HepG2 (cell line): ENCODE data around the gene C1RL. TPM values are rescaled to one million over a fixed set of nuclear protein-coding genes. Genes with fewer than 3 reads are reported as not detected.

Experiments used
- DZIP1 ChIP-seq: sonication (generic); formaldehyde crosslinking; IDR thresholded peaks from 2 replicates; pipeline ENCODE4 v1.5.0; 2020; ENCODE audit warnings: mild to moderate bottlenecking, missing genetic modification reagents
- EP300 ChIP-seq, 3 experiments: sonication (generic) in 1 of 3; formaldehyde crosslinking in 1 of 3; IDR thresholded peaks; 2 replicates each; pipeline versions ENCODE4 v1.5.1 to v1.6.1; 2011 to 2020; ENCODE audit warnings: low read depth in 2 of 3, low read length in 2 of 3, borderline replicate concordance in 1 of 3, improper control_type of control experiment in 1 of 3, mild to moderate bottlenecking in 1 of 3, missing genetic modification reagents in 1 of 3, moderate library complexity in 1 of 3
- GLI4 ChIP-seq: sonication (generic); formaldehyde crosslinking; IDR thresholded peaks from 2 replicates; pipeline ENCODE4 v1.5.1; 2020; ENCODE audit warnings: missing genetic modification reagents, mild to moderate bottlenecking, moderate library complexity, borderline replicate concordance
- KDM4B ChIP-seq: sonication (generic); formaldehyde crosslinking; IDR thresholded peaks from 2 replicates; pipeline ENCODE4 v1.4.0; 2020; ENCODE audit warnings: missing genetic modification reagents
- KLF9 ChIP-seq: IDR thresholded peaks from 2 replicates; pipeline ENCODE4 v1.6.1; 2016; ENCODE audit warnings: low read depth
- MBD4 ChIP-seq: IDR thresholded peaks from 2 replicates; pipeline ENCODE4 v1.6.1; 2012; ENCODE audit warnings: low read length, inconsistent platforms, borderline replicate concordance
- MTA1 ChIP-seq: sonication (generic); formaldehyde crosslinking; IDR thresholded peaks from 2 replicates; pipeline ENCODE4 v1.4.0; 2020; ENCODE audit warnings: missing genetic modification reagents, mild to moderate bottlenecking, borderline replicate concordance
- NBN ChIP-seq: fragments of 450-650 bp; conservative IDR thresholded peaks from 2 replicates; pipeline ENCODE4 v1.6.1; 2017
- PCBP1 ChIP-seq: fragments of 200-400 bp; formaldehyde crosslinking; IDR thresholded peaks from 2 replicates; pipeline ENCODE4 v1.6.1; 2017; ENCODE audit warnings: mild to moderate bottlenecking, low read depth, low read length, borderline replicate concordance
- RBM22 ChIP-seq: fragments of 200-400 bp; formaldehyde crosslinking; optimal IDR thresholded peaks from 2 replicates; pipeline ENCODE3; 2017; ENCODE audit warnings: mild to moderate bottlenecking, low read length, moderate library complexity
- SMYD3 ChIP-seq: sonication (generic); formaldehyde crosslinking; IDR thresholded peaks from 2 replicates; pipeline ENCODE4 v1.8.1; 2023; ENCODE audit warnings: mild to moderate bottlenecking, missing genetic modification reagents
- SOX5 ChIP-seq: IDR thresholded peaks from 2 replicates; pipeline ENCODE4 v1.6.1; 2016; ENCODE audit warnings: borderline replicate concordance
- ZBTB42 ChIP-seq: sonication (generic); formaldehyde crosslinking; IDR thresholded peaks from 2 replicates; pipeline ENCODE4 v1.5.0; 2020; ENCODE audit warnings: mild to moderate bottlenecking, missing genetic modification reagents
- ZFAT ChIP-seq: sonication (generic); formaldehyde crosslinking; conservative IDR thresholded peaks from 2 replicates; pipeline ENCODE4 v1.8.1; 2023; ENCODE audit warnings: missing genetic modification reagents, inconsistent platforms
- ZMYM3 ChIP-seq: sonication (generic); formaldehyde crosslinking; IDR thresholded peaks from 2 replicates; pipeline ENCODE4 v1.5.1; 2020; ENCODE audit warnings: mild to moderate bottlenecking, missing genetic modification reagents
- ZNF256 ChIP-seq: sonication (generic); formaldehyde crosslinking; conservative IDR thresholded peaks from 2 replicates; pipeline ENCODE4 v1.4.0; 2020; ENCODE audit warnings: missing genetic modification reagents
- ZNF280D ChIP-seq: sonication (generic); formaldehyde crosslinking; IDR thresholded peaks from 2 replicates; pipeline ENCODE4 v1.5.1; 2020; ENCODE audit warnings: mild to moderate bottlenecking, missing genetic modification reagents
- ZNF335 ChIP-seq: sonication (generic); formaldehyde crosslinking; IDR thresholded peaks from 2 replicates; pipeline ENCODE4 v1.4.0; 2020; ENCODE audit warnings: missing genetic modification reagents
- ZNF556 ChIP-seq: sonication (generic); formaldehyde crosslinking; IDR thresholded peaks from 2 replicates; pipeline ENCODE4 v1.4.0; 2020; ENCODE audit warnings: mild to moderate bottlenecking, missing genetic modification reagents, borderline replicate concordance
- ZNF589 ChIP-seq: sonication (generic); formaldehyde crosslinking; conservative IDR thresholded peaks from 2 replicates; pipeline ENCODE4 v1.8.0; 2022; ENCODE audit warnings: mild to moderate bottlenecking, moderate library complexity, missing genetic modification reagents
- ZNF770 ChIP-seq: sonication (generic); formaldehyde crosslinking; IDR thresholded peaks from 2 replicates; pipeline ENCODE4 v1.5.0; 2020; ENCODE audit warnings: mild to moderate bottlenecking, missing genetic modification reagents
- ZNF781 ChIP-seq: sonication (generic); formaldehyde crosslinking; IDR thresholded peaks from 2 replicates; pipeline ENCODE4 v1.5.1; 2020; ENCODE audit warnings: borderline replicate concordance, mild to moderate bottlenecking, missing genetic modification reagents; ENCODE audit errors: not compliant biosample characterization
- ZNF883 ChIP-seq: sonication (generic); formaldehyde crosslinking; IDR thresholded peaks from 2 replicates; pipeline ENCODE4 v1.5.1; 2020; ENCODE audit warnings: mild to moderate bottlenecking, missing genetic modification reagents; ENCODE audit errors: not compliant biosample characterization
- polyA plus RNA-seq, 8 experiments: library from polyadenylated mRNA; depleted of rRNA in 3 of 8; stranded (reverse) in 7 of 8; unstranded in 1 of 8; fragments of >200 nt; fragmentation: Illumina TruSeq in 4 of 8; extraction: Trizol in 4 of 8; gene quantifications; 2 replicates each; pipeline versions ENCODE4 v1.2.1 to v1.2.3, GENCODE V29; 2011 to 2016; ENCODE audit warnings: low read depth in 4 of 8, missing spikeins in 1 of 8, mixed read lengths in 1 of 8; ENCODE audit not compliant: insufficient read depth in 1 of 8
- total RNA-seq, 5 experiments: library from RNA; depleted of rRNA; stranded (reverse); fragments of >200 nt; fragmentation: Illumina TruSeq; extraction: Trizol; gene quantifications; 2 replicates each; pipeline ENCODE4 v1.2.3, GENCODE V29; 2016; ENCODE audit warnings: low read depth in 1 of 5

C1RL gene
- total and polyA plus RNA-seq, 2 of the 13 experiments (the other 11 are each of a cell fraction or from before 2014, with no cell fraction given) = 28.9 to 53.1 TPM

GRCh38 chr12:7059780-7060179 is 49.2 kb downstream of the C1RL start (continued):
- 0 out of 2 replicates have a peak, but pooled peaks have one; percentile 44 for TF ChIP-seq SOX5 (CRISPR knock-in tag)
- TF ChIP-seq KDM4B = no peak
- TF ChIP-seq ZNF280D (CRISPR knock-in tag) = no peak
- peak; percentile 45; the same call in 1 of the 2 replicates for TF ChIP-seq ZMYM3 (CRISPR knock-in tag)
- TF ChIP-seq ZNF556 (CRISPR knock-in tag) = no peak; the same call in 1 of the 2 replicates
- no peak for TF ChIP-seq ZNF335
- no peak for TF ChIP-seq MTA1 (CRISPR knock-in tag)
- TF ChIP-seq NBN = no peak
- TF ChIP-seq ZFAT (CRISPR knock-in tag) = no peak
- no peak for TF ChIP-seq ZNF589
- 0 out of 4 replicates have a peak, but pooled peaks of 1 of the 2 experiments have one; percentile 39 for TF ChIP-seq EP300 (IDR thresholded peaks at IDR 0.05; ENCODE audit: low read depth in 2 of 2, low read length in 2 of 2)
- TF ChIP-seq EP300 (CRISPR knock-in tag; IDR thresholded peaks at IDR 0.05; ENCODE audit: borderline replicate concordance) = no peak
- TF ChIP-seq MBD4 = no peak
- no peak for TF ChIP-seq ZNF883 (CRISPR knock-in tag)
- TF ChIP-seq ZBTB42 (CRISPR knock-in tag) = no peak
- no peak for TF ChIP-seq ZNF781 (CRISPR knock-in tag)
- no peak for TF ChIP-seq KLF9
- no peak for TF ChIP-seq ZNF256
- no peak for TF ChIP-seq SMYD3
- no peak for TF ChIP-seq PCBP1
- TF ChIP-seq ZNF770 (CRISPR knock-in tag) = peak; percentile 94
- no peak for TF ChIP-seq DZIP1 (CRISPR knock-in tag)
- TF ChIP-seq RBM22 = no peak
- no peak for TF ChIP-seq GLI4 (CRISPR knock-in tag)
